Stimulated activated CD8-positive, alpha-beta memory T cell treated with anti-CD3 and anti-CD28 coated beads, Interleukin-4, amount 100 ng/mL, for 24 hours (primary cell): ENCODE data around the gene ZSCAN9.

Experiments
- DNase-seq: peaks from one replicate; pipeline ENCODE4 v3.0.0-alpha.2; 2020; ENCODE audit warnings: low read depth

Gene ZSCAN9

GRCh38 chr6:28266962-28267694 lies 42.1 kb downstream of the ZSCAN9 start, which contains the start of gene ZSCAN26:
TSS of gene ZSCAN26 (plus strand) at chr6:28267143. CDS start at chr6:28271920, 4,777 bp downstream.
- peak; percentile 82 for DNase-seq

- DNase-seq, result no peak
These were observed 42.6 kb downstream of the ZSCAN9 start for GRCh38 chr6:28267695-28268059.

- DNase-seq, result no peak
These were observed 44.4 kb downstream of the ZSCAN9 start for GRCh38 chr6:28269492-28269891.

GRCh38 chr6:28274888-28275287 lies 49.8 kb downstream of the ZSCAN9 start:
- DNase-seq, result no peak

GRCh38 chr6:28277746-28278145 lies 52.7 kb downstream of the ZSCAN9 start:
- DNase-seq, result no peak

GRCh38 chr6:28280595-28281287 lies 55.7 kb downstream of the ZSCAN9 start:
- no peak for DNase-seq

GRCh38 chr6:28281288-28282064 lies 56.4 kb downstream of the ZSCAN9 start, which contains the start of gene PGBD1:
TSS of gene PGBD1 (plus strand) at chr6:28281572. CDS start at chr6:28283814, 2,242 bp downstream.
- DNase-seq, result peak; percentile 49

- DNase-seq, result no peak
These were observed 57.9 kb downstream of the ZSCAN9 start for GRCh38 chr6:28282926-28283325.
